GM04503 (cell line): ENCODE data around the gene AURKA.
A peak's percentile ranks its signal among the peaks of the same experiment; 100 is the strongest.
"Not testable (repeated sequence)": the region's sequence is repeated elsewhere in the genome, so short reads cannot be mapped to it uniquely, and the experiment has no call there.

Source experiments
- DNase-seq: peaks from one replicate; pipeline ENCODE4 v3.0.0-alpha.2; 2012; ENCODE audit warnings: low read depth

Gene AURKA

DNA sequence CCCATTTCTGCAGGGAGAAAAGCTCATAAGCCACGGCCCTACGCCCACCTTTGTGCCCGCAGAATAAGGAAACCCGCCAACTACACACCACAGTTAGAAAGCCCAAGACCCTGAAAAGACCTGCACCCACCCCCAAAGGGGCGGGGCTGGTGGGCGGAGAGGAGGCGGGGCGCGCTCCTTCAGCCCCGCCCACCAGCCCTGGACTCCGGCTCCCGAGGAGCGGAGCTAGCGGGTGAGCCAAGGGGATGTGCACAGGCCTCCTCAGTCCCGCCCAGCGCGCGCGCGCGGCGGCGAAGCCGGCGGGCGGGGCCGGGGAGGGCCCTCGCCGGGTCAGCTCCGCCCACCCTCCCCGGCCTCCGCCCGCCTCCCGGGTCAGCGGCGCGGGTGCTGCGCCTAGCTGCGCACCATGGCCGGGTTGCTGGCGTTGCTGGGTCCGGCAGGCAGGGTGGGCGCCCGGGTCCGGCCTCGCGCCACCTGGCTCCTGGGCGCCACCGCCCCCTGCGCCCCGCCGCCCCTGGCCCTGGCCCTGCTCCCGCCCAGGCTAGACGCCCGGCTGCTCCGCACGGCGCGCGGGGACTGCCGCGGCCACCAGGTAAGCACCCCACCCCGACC, 33.3 kb downstream of the AURKA start, which contains the start of gene FAM210B:
Gene FAM210B, plus strand, starts transcription at position 375 of the 612 bp plus-strand sequence. Its CDS starts 32 bp downstream, at position 407.
- peak; percentile 34 for DNase-seq

DNA sequence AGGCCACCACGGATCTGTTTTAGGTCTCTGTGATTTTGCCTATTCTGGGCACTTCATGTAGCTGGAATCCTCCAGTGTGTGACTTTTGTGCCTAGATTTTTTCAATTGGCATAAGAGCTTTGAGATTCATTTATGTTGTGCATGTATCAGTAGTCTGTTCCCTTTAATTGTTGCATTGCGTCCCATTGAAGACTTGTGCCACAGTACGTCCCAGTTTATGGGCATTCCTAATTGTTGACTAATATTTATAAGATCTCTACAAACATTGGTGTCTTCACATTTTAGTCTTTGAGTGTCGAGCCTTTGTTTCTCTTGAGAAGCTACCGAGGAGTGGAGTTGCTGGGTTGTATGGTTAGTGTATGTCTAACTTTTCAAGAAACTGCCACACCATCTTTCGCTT, 33.9 kb downstream of the AURKA start:
- peak; percentile 21 for DNase-seq

DNA sequence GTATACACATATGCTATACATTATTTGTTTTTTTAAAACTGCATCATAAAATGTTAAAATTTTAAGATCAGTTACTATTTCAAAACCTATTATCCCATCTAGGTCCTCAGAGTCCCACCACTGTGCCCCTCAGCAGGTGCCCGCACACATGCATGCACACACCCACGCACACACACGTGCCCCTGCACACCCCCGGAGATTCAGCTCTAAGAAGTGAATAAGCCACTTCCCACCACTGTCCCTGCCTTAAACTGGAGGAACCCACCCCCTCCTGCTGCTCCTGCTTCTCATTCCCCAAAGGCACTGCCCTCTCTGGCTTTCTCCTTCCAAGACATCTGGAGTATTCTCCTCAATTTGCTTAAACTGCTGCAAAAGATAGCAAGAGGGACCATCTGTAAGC, 38.7 kb downstream of the AURKA start:
- no peak for DNase-seq

DNA sequence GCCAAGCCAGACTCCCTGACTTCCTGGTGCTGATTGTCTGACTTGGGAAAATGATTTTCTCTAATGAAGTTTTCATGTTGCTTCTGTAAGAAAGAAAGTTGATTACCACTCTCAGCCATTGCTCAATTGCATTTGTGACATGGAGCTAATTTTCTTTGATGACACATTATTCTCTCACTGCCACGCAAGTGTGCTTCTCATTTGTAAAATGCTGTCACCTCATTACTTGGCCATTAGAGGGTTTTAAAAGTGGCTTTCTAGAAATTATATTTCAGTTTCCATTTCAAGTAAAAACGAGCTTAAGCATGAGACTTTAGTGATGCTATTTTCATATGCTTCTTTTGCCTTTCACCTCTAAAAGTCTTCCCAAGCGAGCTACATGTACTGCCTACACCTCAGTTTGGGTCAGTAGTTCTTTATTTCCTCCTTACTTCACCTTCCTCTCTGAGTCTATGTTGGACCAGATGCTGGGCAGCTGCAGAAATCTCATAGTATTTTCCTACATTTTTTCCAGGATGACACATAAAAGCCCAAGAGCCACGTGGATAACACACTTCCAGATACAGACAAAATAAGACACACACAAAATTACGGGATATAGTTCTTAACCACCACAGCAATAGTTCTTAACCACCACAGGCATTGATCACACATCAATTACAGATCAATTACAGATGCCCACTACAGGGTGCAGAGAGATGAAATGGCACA, 39.5 kb downstream of the AURKA start:
- peak; percentile 11 for DNase-seq

DNA sequence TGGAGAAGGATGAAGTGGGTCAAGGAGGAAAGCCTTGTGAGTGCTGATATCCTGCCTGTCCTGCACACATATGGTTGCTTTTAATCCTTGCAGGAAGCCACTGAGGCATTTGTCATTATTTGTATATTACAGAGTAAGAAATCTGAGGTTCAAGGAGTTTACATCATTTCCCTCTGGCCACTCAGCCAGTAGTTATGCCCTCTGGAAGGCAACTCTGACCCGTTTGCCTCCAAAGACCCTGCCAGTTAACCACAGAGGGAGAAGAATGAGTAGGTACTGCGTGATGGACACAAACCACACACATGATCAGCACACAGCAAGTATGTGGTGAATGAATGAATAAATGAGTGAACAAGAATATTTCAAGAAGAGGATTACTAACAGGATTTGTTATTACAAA, 41.2 kb downstream of the AURKA start:
- DNase-seq, result peak; percentile 46

DNA sequence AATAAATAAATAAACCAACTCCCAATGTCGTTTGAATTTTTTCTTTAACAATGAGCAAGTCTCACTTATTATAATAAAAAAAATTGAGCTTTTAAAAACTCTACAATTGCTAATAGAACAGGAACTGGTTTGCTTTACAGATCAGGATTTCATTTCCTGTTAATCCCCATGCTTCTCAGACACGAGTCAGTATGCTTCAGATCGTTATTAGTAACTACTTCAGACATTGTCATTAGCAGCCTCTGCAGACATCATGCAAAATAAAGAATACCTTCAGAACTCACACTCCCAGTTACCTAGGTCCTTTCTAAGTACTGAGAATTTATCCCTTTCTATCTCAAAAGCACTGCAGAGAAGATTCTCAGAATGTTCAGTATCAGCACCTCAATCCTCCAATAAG, 43.3 kb downstream of the AURKA start:
- no peak for DNase-seq

DNA sequence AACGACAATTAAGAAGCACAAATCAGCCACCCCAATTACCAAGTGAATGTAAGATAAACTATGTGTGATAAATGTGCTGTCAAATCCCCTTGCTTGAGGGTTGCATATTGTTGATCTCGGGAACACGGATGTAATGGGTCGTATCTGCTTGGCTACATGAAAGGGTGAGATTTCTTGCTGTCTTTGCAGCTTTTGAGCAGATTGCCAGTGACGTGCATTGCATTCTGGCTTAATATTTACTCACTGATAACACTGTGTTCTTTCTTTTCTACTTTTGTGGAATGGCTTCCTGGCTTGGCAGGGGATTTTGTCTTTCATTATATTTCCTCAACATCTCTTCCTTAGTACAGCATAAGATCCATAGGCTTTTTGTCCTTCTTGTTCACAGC, 43.7 kb downstream of the AURKA start:
- no peak for DNase-seq

DNA sequence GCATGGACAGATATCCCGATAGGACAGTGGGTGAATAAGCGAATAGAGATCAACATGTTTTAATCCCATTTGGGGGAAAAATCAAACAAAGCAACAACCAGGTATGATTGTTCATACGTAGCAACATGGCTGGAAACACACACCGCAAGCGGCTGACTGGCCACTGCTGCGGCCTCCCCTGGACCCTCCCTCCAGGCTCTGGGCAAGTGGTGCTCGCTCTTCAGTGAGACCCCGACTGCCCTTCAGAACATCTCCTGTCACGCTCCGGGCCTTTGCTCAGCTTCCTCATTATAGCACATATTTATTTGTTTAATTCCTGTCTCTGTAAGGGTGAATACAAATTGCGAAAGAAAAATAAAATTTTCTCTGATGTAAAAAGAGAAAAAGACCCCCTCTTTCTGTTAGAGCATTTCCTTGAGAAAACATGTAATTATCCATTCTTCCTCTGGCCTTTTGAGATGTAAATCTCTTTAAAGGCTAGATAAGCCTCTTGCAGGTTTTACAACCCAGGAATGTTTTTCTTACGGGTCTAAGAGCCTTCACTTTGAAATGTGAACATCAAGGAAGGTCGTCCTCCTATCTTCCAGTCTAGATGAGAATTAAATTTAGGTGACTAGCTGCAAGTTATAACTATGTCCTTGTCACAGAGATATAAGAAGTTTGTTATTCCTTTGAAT, 44.2 kb downstream of the AURKA start:
- DNase-seq, result no peak

DNA sequence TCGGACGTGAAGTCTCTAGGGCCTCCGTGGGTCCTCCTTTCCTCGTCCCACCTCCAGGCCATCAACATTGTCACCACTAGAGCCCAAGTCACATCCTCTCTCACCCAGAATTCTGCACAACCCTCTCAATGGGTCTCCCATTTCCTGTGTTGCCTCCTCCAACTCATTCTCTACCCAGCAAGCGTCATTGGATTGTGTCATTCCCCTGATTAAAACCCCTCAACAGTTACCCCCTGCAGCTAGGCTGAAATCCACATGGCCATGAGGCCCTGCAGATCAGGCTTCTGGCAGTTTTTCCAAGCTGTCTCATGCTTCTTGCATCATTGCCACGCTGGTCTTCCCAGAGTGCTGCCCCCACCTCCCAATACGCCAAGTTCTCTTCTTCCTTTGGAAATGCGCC, 46.1 kb downstream of the AURKA start:
- no peak for DNase-seq

DNA sequence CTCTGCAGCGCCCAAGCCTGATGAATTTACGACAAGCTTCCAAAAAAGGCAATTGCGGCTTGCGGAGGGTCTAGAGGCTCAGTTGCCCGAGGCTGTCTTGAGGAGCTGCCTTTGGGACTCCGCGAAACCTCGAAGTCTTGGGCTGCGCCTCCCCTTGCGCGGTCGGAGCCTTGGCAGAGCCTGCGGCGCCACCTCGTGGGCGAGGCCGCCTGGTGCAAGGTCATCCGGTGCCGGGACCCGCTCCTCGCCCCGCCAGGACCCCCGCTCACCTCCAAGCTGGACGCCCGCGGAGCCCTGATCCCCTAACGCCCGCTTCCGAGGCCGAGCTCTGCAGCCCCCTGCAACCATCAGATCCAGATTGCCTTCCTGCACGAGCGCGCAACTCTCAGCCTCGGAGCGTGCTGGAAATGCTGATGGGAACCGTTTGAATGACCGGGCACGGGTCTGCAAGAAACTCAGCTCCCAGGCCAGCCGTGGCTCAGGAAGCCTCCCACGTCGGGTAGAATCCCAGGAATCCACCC, 48.1 kb downstream of the AURKA start:
- DNase-seq, result no peak

DNA sequence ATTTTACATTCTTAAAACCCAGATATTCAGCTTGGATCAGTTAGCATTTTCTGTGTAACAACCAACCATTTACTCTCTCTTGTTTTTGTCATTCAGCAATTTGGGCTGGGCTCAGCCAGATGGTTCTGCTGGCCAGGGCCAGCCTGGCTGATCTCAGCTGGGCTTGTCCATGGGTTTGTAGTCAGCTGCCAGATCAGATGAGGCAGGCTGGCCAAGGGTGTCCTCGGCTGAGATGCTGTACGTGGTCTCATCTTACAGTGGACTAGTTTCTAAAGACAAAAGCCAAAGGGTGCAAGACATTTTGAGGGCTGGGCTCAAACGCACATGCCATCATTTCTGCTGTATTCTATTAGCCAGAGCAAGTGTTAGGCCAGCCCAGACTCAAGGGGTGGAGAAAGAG, 49.2 kb downstream of the AURKA start:
- no peak for DNase-seq

DNA sequence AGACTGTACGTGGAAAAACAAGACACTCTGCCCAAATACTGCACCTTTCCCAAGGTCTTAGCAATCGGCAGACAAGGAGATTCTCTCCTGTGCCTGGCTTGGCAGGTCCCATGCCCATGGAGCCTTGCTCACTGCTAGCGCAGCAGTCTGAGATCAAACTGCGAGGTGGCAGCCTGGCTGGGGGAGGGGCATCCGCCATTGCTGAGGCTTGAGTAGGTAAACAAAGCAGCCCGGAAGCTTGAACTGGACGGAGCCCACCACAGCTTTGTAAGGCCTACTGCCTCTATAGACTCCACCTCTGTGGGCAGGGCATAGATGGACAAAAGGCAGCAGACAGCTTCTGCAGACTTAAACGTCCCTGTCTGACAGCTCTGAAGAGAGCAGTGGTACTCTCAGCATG, 55.3 kb downstream of the AURKA start:
- not testable (repeated sequence) for DNase-seq

DNA sequence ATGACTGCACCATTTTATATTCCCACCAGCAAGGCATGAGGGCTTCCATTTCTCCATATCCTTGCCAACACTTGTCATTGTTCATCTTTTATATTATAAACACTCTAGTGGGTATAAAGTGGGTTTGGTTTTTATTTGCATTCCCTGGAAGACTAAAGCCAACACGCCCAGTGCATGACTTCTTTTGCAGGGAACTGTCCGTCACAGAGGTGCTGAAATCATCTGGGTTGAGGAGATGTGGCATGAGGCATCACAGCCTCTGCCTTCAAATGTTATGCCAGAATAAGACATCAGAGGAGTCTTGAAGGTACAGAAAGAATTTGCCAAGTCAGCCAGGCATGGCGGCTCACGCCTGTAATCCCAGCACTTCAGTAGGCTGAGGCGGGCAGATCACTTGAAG, 63.2 kb downstream of the AURKA start:
- no peak for DNase-seq

DNA sequence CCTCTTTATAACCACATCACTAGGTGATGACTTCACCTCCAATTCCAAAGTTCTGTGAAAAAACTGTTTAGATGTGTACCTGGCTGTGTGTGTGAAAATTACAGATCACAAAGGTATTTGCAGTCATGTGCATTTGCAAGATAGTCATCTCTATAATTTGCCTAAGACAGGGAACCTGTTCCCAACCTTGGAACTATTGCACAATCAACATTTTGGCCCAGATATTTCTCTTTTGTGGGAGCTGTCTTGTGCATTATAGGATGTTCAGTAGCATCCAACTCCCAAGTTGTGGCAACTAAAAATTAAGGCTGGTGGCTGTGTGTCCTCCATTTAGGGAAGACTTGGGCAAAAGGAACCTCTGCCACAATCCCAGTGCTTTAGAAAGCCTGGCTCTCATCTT, 67.2 kb downstream of the AURKA start:
- no peak for DNase-seq

DNA sequence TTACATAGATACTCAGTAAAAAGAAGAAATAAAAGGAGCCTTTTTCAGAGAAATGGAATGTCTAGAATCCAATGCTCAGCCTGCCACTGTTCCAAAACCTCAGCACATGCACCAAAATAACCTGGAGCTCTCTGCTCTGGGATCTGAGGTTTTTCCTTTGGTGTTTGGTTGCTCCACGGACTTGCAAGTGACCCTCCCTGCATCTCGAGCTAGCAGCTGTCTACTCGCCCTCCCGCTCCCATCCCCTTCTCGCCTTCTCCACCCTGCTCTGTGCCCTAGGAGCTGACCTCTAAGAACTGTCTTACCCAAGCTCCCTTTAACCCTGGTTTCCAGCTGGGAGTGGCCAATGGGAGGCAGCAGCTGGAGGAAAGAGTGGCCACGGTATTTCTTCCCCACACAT, 68.4 kb downstream of the AURKA start:
- no peak for DNase-seq

DNA sequence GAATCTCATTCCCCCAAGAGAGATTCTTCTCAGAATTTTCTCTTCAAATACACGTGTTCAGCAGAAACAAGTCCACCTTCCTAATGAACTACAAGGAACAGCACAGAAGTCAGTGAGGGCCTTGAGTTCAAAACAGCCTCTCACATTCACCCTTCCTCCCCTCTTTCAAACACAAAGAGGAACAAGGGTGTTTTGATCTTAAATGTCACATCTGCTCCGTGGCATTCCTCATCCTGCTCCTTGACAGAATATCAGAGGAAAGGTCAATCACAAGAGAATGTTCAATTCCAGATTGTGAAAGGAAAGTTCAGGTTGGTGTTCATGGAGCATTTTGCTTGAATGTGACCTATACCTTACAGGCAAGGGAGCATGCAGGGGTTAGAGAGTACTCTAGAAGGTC, 68.8 kb downstream of the AURKA start:
- no peak for DNase-seq

DNA sequence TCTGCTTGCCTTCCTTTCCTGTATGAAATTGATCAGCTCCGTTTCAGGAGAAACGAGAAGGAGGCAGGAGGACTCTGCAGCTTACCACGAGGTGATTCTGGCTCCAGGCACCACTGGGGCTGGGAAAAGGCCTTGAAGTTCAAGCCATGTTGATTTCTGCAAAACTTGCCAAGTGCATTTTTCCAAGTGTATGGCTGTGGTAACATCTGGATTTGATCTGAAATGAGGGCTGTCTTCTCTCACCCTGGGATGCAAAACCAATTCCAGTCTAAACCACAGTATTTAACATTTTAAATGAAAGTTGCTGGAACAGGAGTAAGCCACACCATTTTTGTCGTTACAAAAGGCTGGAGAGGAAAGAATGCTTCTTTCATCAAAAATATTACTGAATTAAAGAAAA, 69.3 kb downstream of the AURKA start:
- peak; percentile 20 for DNase-seq
